NCI-H774 (cell line): ENCODE results near the gene SHANK1.

Source experiments
- DNase-seq: peaks from one replicate; lab custom pipeline; 2025; lab: John Stamatoyannopoulos, UW

SHANK1 gene

DNA sequence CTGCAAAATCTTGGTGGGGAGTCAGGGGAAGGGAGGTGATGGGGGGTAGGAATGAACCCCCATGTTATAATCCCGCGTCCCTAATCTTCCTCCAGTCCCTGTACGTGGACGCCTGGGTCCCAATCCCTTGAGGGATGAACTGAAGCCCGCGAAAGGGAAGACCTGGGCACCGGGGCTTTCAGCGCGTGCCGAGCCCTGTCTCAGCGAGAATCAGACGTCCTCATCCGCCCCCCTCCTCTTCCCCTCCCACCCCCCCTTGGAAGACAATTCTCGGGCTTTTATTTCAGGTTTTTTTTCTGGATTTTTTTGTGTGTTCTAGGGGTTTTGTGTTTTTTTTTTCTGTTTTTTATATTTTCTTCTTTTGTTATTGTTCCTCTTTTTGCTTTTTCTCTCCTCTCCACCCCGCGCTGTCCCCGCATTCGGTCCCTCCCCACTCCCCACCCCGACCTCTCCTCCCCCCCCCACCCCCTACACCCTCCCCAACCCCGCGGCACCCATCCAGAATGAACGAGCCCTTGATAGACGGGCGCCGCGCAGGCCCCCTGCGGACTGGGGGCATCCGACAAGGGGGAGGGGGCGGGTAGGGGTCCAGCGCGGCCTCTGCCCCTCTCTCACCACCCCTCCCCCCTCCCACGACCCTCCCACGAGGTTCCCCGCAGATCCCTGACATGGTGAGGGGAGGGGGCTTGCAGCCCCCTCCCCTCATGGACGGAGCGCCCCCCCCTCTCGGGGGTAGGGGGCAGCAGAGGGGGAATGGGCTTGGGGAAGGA, 60.1 kb downstream of the SHANK1 start:
- no peak for DNase-seq

GRCh38 chr19:50658441-50659317, 60.9 kb downstream of the SHANK1 start:
- DNase-seq = no peak

DNA sequence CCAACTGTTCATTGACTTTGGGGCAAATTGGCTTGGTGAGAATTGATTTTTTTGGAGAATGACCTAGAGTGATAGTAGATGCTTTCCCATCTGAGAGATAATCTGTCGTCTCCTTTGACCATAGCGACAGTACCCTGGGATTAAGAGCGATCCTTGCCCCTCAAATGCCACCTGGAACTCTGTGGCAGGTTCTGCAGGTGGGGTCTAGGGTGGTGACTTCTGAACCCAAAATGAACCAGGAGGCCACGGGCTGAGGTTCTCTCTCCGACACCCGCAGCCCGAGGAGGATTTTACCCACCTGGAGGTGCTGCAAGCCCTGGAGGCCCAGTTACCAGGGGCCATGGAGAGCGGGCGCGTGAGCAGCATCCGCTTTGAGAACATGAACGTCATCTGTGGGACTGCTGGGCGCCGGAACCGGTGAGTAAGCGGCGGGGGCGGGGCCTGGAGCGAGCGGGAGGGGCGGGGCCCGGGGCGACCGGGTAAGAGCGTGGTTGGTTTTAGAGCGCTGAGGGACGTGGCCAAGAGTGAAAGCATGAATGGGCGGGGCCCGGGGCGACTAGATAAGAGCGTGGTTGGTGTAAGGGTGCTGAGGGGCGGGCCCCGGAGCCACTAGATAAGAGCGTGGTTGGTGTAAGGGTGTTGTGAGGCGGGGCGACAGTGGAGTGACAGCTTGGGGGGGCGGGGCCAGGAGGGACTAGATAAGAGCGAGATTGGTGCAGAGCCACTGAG, 61.7 kb downstream of the SHANK1 start:
- peak; percentile 44 for DNase-seq

DNA sequence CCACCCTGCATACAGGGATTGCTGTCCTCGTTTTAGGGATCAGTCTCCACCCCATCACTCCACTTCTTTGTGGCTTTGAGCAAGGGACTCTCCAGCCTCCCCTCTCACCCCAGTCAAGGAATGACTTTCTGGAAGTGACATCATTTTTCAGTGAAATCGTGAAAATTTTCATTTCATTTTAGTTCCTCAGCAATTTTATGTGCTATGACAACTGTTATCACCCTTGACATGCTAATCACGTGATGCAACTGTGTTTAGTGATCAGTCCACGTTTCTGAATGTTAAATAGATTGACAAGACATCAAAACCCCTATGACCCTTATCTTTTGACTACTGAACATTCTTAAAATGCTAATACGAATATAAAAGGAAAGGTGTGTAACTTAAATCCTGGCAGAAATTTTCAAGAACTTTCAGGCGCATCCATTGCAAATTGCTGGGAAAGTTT, 62.4 kb downstream of the SHANK1 start:
- no peak for DNase-seq

DNA sequence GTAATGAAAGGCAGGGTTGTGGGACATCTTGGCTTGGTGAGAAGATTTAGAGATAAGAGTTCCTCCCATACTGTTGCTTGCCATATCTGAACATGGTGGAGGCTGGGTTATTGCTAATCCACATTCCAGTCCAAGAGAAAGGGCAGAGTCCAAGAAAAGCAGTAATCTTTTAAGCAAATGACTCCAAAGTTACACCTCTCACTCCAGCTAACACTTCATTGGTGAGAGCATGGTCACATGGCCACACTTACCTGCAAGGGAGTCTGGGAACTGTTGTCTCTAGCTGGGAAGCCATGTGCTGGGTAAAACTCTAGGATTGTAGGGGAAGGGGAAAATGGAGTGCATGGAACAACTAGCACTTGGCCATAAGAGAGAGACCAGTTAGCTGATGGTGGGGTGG, 64.7 kb downstream of the SHANK1 start:
- DNase-seq = no peak

- DNase-seq = no peak
These were observed 66.9 kb downstream of the SHANK1 start for GRCh38 chr19:50652722-50653121.

- no peak for DNase-seq
These were observed 68.4 kb downstream of the SHANK1 start for GRCh38 chr19:50651174-50651573.

DNA sequence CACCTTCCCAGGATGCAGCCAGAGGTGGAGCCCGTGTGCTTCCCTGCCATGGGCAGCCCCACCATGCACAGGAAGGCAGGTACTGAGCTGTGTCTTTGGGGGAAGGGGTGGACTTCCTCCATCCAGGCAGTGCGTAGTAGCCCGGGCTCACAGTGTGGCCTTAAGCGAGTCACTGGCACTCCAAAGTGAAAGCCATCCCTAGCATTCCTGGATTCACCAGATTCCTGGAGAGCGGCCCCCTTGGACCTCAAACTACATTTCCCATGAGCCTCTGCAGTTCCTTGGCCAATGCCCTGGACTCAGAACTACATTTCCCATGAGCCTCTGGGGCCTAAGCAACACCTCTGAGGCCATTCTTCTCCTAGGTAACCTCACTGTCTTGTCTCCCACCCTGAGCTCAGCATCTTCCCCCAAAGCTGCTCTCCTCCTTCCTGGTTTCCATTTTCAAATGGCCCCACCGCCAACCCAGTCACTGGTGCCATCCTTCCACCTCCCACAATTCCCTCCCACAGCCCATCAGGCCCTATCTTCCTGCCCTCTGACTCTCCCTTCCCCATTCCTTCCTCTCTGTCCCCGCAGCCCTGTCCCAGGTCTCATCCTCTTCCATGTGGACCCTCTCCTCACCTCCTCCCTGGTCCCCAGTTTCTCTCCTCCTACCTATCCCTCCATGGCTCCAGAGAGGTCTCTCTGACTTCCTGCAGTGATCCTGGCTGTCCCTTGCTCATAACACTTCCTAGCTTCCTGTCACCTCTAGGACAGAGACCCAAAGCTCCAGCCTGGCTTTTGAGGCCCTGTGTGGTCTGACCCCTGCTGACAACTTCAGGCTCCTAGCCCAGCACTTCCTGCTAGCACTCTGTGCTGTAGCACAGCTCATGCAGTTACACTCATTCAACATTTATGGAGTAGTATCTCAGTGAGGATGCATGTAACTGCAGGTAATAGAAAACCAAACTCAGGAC, 69.9 kb downstream of the SHANK1 start, which contains the start of gene C19orf81:
C19orf81 (plus strand) TSS at position 13 of the 959 bp plus-strand sequence; CDS start at position 13, 0 bp downstream.
- DNase-seq = no peak

DNA sequence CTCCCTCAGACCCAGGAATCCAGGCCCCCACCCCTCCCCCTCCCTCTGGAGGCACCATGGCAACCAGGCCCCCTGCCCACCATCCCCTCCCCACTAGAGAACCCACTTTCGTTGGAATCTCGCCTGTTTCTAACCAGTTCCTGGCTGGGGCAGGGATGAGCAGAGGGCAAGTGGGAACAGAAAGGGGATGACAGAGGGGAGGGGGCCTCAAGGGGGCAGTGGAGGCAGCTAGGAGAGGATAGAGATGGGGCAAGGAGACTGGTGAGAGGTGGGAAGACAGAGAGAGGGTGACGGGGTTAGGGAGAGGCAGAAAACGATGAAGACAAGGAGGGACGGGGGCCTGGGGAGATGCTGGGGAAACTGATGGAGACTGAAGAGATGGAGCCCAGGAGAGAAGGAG, 70.9 kb downstream of the SHANK1 start:
- DNase-seq = no peak

DNA sequence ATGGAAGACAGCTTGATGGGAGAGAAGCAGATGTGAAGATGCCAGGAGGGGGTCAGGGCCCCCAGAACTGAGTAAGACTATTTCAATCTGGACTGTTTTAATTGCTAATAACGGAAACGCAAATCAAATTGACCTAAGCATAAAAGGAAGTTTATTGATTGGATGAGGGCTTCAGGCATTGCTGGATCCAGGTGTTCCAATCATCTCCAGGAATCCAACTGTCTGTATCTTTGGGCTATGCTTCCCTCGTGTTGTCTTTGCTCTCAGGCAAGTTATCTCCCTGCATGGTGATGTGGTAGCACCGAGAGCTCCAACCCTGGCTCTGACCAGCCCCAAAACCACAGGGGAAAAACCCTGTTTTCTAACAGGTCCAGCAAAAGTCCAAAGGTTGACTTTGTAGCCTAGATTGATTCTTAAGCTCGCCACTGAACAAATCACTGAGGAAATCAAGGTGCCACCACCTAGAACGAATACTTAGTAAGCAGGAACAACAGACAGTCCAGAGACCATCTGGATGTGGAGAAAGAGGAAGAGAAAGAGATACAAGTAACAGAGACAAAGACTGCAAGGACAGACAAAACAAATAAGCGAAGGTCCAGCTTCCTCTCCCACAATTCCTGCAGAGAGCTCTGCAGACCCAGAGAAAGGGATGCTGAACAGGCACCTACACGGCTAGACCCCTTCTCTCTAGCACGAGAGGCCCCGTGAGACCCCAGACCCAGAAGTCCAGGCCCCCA, 71.6 kb downstream of the SHANK1 start:
- DNase-seq = no peak

DNA sequence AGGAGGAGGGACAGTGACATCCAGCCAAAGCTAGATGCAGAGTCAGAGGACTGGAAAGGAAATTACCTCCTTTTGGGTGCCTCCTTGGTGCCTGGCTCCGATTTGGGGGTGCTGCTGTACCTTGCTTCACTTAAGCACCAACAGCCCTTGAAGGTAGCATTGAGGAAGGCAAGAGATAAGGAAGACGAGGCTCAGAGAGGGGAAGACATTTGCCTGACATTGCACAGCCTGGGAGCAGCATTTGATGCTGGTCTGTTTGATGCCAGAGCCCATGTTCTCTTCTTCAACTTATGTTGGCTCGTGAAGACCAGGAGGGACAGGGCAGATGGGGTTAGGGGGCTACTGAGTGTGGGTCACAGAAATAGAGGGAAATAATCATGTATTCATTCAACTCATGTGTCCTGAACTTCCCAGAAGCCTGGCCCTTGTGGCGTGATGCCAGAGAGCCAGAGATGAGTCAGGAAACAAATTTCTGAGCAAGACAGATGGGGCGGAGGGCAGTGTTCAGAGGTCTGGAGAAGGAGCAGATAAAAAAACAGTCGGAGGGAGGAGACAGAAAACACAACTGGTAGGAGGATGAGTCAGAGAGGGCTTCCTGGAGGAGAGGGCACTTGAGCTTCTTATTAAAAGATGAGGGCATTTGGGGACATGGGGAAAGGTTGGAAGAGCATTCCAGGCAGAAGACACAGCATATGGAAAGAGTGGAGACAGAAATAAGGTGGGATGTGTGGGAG, 73.4 kb downstream of the SHANK1 start:
- DNase-seq = no peak

DNA sequence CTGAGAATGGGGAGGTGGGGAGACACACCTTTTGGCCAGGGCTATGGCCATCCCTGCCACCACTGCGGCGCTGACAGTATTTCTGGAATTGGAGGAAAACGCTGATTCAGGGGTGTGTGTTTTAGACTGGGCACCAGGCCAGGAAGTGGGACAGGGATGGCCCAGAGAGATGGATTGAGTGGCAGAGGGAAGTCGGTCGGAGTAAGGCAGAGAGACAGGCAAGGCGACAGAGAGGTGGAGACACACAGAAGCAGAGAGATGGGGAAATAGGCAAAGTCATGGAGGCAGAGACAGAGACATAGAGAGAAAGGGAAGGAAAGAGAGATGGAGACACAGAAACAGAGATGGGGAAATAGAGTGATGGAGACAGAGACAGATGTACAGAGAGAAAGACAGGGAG, 74.5 kb downstream of the SHANK1 start:
- DNase-seq = no peak

GRCh38 chr19:50644315-50644915, 75.2 kb downstream of the SHANK1 start:
- no peak for DNase-seq

GRCh38 chr19:50640368-50640767, 79.2 kb downstream of the SHANK1 start:
- DNase-seq = no peak

DNA sequence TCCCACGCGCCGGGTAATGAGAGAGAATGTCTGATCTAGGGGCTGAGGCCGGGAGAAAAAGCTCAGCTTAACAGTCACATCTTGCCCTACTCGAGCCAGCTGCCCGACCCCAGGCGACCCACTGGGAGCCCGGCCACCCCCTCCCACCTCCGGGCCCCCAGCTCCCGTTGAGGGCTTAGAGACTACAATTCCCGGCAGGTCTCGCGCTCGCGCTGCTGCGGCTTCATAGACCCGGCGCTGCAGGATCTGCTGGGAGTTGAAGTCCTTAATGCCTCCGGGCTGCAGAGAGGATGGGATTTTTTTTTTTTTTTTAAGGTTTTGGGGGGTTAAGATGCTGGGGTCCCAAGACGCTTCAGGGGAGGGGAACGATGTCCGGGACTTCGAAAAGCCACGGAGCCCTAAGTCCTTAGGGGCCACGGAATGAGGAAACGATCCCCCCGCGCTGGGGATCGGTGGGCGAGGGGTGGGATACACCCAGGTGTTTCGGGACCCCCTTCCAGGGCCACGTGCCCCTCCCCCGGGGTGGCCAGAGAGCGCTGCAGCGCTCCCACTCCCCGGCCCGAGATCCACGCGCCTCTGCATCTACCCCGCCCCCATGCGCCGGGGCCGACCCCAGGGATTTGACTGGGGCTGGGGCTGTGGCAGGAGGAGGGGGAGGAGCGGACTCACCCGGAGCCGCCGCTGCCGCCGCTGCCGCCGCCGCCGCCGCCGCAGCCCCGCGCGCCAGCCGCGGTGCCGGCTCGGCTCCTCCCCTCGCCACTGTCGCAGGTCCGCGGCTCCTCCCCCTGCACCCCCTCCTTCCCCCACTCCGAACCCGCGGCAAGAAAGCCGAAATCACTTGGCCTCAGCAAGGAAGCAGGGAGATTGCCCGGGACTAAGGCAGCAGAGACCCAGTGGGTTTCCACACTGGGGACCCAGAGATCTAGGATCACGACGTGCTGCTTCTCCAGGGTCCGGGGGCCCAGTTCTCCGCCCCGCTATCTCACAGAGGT, 80.2 kb downstream of the SHANK1 start, which contains the start of gene SYT3:
SYT3 (minus strand) TSS at position 761 of the 992 bp plus-strand sequence. CDS start 2,470 bp downstream, outside the sequence.
- DNase-seq = no peak

- no peak for DNase-seq
These were observed 81.0 kb downstream of the SHANK1 start for GRCh38 chr19:50638600-50638999.

DNA sequence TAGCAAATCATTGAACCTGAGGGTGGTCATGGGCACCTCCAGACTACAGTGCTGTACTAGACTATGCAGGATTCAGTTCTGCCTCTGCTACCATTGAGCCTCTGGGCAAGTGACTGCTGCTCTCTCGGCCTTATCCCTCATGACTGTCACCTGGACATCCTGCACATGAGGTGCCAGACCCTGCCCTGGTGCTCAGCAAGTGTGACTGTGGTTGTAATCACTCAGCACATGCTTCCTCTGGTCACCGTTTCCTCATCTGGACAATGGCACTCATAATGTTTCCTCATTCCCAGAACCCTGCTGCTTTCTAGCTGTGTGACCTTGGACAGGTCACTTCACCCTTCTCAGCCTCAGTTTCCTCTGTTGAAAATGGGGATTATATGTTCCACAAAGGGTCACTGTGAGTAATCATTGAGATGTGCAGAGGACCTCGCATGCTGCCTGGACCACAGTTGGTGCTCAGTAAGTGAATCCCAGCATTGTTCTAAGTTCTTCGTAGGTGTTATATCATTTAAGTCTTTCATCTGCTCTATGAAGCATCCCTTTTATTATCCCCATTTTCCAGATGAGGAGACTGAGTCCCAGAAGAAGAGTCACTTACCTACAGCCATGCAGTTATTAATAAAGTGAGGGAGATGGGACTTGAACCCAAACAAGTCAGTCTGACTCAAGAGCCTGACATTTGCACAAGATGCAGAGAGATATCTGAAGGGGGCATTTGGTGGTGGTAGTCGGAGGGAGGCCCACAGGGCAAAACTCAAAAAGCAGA, 83.1 kb downstream of the SHANK1 start:
- DNase-seq = no peak
